Umbilical cord (tissue), 2 donors: ENCODE data around the gene SEMA5B. TPM values are rescaled to one million over a fixed set of nuclear protein-coding genes. Genes with fewer than 3 reads are reported as not detected.
A peak's percentile ranks its signal among the peaks of the same experiment; 100 is the strongest.

Experiments used
- DNase-seq: peaks from one replicate; pipeline ENCODE4 v3.0.0-alpha.2; 2015; ENCODE audit warnings: low spot score
- total RNA-seq: library from RNA; depleted of rRNA; stranded (reverse); fragments of >200 nt; gene quantifications from one replicate; pipeline ENCODE4 v1.2.3, GENCODE V29; 2014; ENCODE audit warnings: low replicate concordance; ENCODE audit not compliant: insufficient read depth

Gene SEMA5B
- total RNA-seq, 1 donor from 2014 or later = 6.0 TPM

- no peak for DNase-seq
Measured at GRCh38 chr3:123024056-123024455, 3.5 kb downstream of the SEMA5B start.

DNA sequence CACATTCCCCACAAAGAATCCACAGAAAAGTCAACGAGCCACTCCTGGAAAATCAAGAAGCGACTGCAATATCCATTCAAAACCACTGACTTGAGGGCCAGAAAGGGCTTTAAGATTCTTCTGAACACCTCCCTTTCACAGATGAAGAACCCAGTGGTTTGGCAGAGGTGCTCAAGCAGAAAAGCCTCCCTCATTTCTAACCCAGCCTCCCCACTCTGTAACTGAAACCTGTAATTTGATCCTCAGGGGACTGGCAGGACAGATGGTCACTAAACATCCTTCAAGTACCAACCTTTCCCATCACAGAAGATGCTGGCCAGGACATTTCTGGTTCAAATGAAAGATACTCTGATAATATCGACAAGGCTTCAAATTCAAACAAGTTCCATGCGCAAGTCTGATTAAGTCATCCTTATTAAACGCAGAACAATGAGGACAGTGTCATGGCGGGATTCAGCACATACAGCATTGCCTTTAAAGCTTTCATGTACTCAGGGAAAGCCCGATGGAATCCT, 5.5 kb downstream of the SEMA5B start:
- no peak for DNase-seq

- DNase-seq = no peak
Measured at GRCh38 chr3:123021388-123021787, 6.2 kb downstream of the SEMA5B start.

DNA sequence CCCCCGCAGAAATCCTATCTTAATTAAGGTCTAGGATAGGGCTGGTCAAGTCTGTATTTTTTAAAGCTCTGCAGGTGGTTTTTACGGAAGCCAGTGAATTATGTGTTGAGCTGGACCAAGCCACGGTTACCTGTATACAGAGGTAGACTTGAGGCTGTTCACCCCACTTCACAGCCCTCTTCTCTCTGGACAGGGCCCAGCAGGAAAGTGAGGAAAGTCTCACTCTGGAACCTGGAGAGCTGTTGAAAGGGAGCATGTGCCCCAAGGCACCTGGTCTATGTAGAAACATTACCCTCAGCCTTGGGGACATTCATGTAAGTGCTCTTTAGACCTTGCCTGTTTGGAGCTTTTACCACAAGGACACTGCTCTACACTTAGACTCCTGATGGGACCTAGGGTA, 6.9 kb downstream of the SEMA5B start:
- DNase-seq = no peak

DNA sequence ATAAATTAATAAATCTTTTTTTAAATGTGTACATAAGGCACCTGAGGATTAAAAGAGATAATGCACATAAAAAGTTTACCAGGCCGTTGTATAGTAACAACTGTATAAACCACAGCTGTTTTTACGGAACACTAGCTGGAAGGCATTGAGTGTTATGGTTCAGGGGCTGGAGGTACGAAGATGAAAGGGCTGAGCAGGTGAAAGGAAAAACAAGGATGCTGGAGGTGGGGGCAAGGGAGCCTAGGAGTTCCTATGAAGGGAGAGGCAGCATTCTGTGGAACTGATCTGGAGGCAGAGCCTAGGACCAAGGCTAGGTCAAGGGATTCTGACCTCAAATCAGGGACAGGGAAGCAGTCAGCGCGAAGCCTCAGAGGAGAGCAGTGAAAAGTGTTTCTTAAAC, 8.0 kb downstream of the SEMA5B start:
- DNase-seq = no peak

DNA sequence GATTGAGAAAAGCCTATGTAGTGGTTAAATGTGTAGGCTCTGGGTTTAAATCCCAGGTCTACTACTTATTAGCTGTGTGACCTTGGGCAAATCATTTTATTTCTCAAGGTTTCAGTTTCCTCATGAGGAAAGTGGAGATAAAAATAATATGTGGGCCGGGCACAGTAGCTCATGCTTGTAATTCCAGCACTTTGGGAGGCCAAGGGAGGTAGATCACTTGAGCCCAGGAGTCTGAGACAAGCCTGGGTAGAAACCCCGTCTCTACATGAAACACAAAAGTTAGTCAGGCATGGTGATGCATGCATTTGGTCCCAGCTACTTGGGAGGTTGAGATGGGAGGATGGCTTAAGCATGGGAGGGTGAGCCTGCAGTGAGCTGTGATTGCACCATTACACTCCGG, 8.4 kb downstream of the SEMA5B start:
- no peak for DNase-seq

DNA sequence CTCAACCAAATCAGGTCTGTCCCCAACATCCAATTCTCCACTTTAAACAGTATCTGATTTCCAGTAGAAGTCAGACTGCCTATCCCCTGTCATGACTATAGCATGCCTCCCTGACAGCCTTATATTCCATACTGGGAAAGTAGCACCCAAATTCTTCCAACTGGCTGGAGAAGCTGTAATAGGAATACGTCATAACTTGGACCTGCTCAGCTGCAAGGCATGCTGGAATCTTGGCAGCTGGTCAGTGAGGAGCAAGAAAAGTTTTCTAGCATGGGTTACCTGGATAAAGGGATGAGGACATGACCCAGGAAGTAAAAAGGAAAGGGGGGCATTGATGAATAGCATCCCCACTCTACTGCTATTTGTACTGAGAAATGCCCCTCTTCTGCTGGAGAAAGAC, 8.9 kb downstream of the SEMA5B start:
- DNase-seq = no peak

DNA sequence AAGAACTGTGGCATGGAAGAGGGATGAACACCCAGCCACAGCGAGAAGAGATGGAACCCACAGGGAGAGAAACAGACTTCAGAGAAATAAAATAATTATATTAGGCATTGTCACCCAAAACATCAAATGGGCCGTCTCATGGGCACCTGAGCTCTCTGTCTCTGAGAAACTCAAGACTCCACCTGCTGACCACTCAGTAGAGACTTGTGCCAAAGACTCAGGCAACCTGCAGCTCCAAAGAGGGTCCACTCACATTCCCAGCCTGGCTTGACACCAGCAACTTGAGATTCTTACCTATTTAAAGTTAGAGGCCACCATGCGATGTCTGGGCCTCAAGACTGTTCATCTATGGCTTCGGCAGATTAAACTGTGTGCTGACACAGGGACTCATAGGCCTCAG, 12.0 kb downstream of the SEMA5B start:
- DNase-seq = no peak

- no peak for DNase-seq
Measured at GRCh38 chr3:123013876-123014275, 13.7 kb downstream of the SEMA5B start.

DNA sequence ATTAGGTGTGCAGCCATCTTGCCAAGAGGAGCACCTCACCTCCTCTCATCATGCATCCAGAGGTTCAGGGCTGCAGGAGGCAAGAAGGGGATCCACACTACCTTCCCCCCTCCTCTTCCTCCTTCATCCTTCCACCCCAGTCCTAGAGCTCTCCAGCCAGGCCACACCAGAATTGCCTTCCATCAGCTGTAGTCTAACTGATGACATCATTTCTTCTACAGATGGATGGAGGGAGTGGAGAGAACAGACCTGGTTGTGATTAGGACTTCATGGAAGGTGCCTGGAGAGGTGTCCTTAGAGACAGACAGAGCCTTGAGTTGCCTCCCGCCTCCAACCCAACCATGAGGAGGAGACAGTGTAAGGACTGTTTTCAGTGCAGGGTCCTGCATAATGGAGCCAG, 14.9 kb downstream of the SEMA5B start:
- no peak for DNase-seq

GRCh38 chr3:123011447-123011846, 16.1 kb downstream of the SEMA5B start:
- DNase-seq = no peak

GRCh38 chr3:123008840-123009239, 18.7 kb downstream of the SEMA5B start:
- no peak for DNase-seq

- no peak for DNase-seq
Measured at GRCh38 chr3:123006609-123007008, 21.0 kb downstream of the SEMA5B start.

DNA sequence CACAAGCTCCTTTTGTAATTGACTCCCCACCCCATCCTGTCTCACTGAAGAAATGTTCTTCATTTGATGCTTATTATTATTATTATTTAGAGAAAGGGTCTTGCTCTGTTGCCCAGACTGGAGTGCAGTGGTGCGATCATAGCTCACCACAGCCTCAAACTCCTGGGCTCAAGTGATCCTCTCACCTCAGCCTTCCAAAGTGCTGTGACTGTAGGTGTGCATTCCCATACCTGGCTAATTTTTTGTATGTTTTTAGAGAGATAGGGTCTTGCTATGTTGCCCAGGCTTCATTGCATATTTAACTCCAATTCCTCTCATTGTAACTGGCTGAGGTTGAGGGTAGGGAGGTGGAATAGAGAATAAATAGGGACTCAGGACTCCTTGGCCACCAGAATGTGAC, 22.3 kb downstream of the SEMA5B start:
- no peak for DNase-seq

DNA sequence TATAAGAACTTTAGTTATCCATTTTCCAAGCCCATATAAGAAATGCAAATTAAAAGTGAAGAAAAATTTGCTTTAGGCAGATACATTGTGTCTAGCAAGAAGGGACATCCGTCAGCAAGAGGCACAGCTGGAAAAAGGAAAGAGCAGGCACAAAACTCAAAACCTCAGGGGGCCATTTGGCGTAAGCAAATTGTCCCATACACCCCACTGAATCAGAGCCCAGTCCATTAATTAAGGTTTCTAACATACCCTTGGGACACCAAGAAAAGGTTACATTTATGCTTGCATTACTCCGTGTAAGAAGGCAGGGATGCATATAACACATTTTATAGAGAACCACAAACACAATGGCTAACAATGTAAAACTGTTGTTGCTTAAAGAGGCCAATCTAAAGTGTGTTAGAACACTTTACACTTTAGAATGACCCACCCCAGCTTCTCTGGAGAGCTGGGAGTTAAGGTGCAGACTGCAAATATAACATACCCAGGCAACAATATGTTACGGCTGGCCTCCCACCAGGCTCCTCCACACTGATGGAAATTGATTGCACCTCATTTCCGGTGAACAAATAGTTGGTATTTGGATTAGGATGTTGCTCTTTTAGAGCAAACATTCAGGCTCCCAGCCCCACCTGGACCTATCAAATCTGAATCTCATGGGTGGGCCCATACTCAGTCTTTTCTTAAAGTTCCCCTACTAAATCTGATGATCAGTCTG, 23.2 kb downstream of the SEMA5B start:
- DNase-seq = no peak

DNA sequence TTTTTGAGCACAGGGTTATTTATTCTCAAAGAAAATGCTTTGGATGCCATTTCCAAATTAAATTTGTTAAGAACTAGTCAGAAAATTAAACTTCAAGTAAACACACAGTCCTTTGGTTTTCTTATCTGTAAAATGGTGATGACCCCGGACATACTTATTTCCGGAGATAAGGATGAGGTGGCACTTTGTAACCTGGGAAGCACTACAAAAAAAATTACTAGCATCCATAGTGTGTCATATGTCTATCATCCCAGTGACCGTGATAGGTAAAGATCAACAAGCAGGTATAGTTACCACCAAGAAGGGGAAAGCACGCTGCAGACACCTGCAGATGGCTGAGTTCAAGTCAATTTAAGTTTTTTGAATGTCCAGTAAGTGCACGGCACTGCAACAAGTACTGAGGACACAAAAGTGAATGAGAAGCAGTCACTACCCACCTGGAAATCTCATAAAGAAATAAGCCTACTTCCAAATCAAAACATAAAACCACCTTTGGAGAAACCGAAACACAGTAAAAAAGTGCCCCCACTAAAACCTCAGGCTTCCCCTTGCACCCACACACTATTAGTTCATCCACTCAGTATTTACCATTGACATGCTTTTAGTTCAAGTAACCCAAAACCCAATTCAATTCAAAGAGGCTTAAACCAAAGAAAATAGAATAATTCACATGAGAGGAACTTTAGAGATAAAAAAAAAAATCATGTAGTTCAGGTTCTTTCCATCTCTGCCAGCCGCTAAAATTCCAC, 24.6 kb downstream of the SEMA5B start:
- DNase-seq = no peak

GRCh38 chr3:123002100-123002748, 25.3 kb downstream of the SEMA5B start:
- DNase-seq = no peak

DNA sequence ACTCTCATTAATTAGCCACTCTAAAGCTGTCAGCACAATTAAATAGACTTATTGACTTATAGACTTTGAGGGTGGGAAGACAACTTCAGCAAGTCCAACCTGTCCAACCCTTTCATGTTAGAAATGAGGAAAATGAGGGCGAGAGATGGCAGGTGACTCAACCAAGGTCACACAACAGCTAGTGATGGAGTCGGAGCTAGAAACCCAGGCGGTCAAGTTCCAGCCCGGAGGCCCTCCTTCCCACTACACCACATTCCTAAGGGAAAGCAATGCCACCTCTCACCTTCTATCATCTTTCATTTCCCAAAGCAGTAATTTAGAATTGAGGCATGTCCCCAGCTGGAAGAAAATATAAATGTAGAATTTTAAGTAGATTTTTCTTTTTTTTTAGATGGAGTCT, 28.7 kb downstream of the SEMA5B start:
- DNase-seq = no peak

- DNase-seq = no peak
Measured at GRCh38 chr3:122998206-122998605, 29.4 kb downstream of the SEMA5B start.

- DNase-seq = peak; percentile 66
Measured at GRCh38 chr3:122996038-122996580, 31.5 kb downstream of the SEMA5B start.

DNA sequence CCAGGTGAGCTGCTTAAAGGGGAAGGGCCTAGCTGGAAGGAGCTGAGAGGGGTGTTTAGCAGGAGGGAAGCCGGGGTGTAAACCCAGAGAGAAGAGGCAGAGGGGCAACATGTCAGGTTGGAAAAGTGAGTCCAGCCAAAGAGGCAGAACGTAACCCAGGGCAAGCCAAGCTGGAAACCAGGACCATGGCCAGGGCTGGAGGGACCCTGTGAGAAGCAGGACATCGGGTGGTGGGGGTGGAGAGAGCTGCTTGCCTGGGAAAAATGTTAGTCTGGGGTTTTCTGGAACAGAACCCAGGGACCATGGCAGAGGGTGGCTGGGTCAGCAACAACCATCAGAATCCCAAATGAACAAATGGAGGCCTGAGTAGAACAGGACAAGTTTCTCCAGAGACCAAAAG, 32.6 kb downstream of the SEMA5B start:
- DNase-seq = no peak
